ENCODE results near the gene FAM25C. TPM values are rescaled to one million over a fixed set of nuclear protein-coding genes. Genes with fewer than 3 reads are reported as not detected.
"Not testable (repeated sequence)": the region's sequence is repeated elsewhere in the genome, so short reads cannot be mapped to it uniquely, and the experiment has no call there.

Gene FAM25C
- total and polyA plus RNA-seq, 2 experiments from 2014 or later = not detected

GRCh38 chr10:47964280-47965063 lies 35.1 kb downstream of the FAM25C start:
- H2AFZ ChIP-seq; H3K36me3 ChIP-seq (replicated peaks; ENCODE audit: insufficient read depth, low read depth); H4K20me1 ChIP-seq (ENCODE audit: insufficient read depth, poor library complexity, severe bottlenecking); H3K4me2 ChIP-seq; H3K27ac ChIP-seq; H3K79me2 ChIP-seq; H3K9me2 ChIP-seq (replicated peaks; ENCODE audit: insufficient read depth); DNase-seq (ENCODE audit: low spot score); H3K4me1 ChIP-seq (ENCODE audit: insufficient read depth); H3K27me3 ChIP-seq; H3K9me3 ChIP-seq (ENCODE audit: low read depth); H3K4me3 ChIP-seq: not testable (repeated sequence)
- WGBS (ENCODE audit: low lambda C conversion rate, missing lambda C conversion rate) = 46% methylated on average over 5 of the region's 14 CpGs

DNA sequence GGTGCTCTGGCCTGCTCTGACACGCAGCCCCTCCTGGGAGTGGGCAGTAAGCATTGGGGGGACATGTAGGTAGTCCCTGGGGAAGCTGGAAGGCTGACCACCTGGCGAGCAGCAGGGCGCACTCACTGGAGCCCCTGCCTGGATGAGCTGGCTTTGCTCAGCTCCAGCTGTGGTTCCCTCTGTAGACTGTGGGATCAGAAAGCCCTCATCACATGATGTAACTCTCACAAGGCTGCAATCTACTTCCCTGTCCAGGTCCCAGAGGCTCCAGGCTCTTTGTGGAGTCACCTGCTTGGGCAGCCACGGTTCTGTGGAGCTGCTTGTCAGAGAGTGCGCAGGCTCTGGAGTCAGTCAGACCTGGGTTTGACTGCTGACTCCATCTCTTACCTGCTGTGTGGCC lies 36.8 kb downstream of the FAM25C start:
- not testable (repeated sequence) for H3K79me2 ChIP-seq; H3K36me3 ChIP-seq (replicated peaks; ENCODE audit: insufficient read depth, low read depth); DNase-seq (ENCODE audit: low spot score); H3K4me3 ChIP-seq; H4K20me1 ChIP-seq (ENCODE audit: insufficient read depth, poor library complexity, severe bottlenecking); H2AFZ ChIP-seq; H3K9me3 ChIP-seq (ENCODE audit: low read depth); H3K4me2 ChIP-seq; H3K27ac ChIP-seq; H3K27me3 ChIP-seq; H3K4me1 ChIP-seq (ENCODE audit: insufficient read depth); H3K9me2 ChIP-seq (replicated peaks; ENCODE audit: insufficient read depth)
- WGBS (ENCODE audit: low lambda C conversion rate, missing lambda C conversion rate) = no CpG with 5 or more reads among the region's 5 CpGs

DNA sequence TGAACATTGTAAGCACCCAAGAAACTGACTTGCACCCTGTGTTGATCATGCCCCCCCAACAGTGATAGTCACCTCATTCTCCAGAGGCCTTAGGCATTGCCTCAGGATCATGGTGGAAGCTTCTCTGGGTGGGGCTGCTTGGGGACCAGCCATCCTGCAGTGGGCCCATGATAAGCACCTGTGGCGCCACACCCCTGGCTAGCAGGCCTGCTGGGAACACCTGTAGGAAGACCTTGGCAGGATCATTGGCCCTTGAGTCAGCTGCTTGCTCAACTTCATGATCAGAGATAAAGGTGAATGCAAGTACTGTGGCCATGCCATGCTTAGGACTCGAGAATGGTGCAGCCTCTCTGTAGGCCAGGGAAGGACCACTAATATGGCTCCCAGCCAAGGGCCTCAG lies 38.9 kb downstream of the FAM25C start:
- H3K36me3 ChIP-seq (replicated peaks; ENCODE audit: insufficient read depth, low read depth); H3K4me1 ChIP-seq (ENCODE audit: insufficient read depth); H3K27ac ChIP-seq; H3K4me2 ChIP-seq; H3K9me2 ChIP-seq (replicated peaks; ENCODE audit: insufficient read depth); H3K79me2 ChIP-seq; H3K4me3 ChIP-seq; H4K20me1 ChIP-seq (ENCODE audit: insufficient read depth, poor library complexity, severe bottlenecking); H3K27me3 ChIP-seq; DNase-seq (ENCODE audit: low spot score); H2AFZ ChIP-seq; H3K9me3 ChIP-seq (ENCODE audit: low read depth): not testable (repeated sequence)
- WGBS (ENCODE audit: low lambda C conversion rate, missing lambda C conversion rate) = no CpG with 5 or more reads among the region's 2 CpGs

- not testable (repeated sequence) for H3K79me2 ChIP-seq; H3K36me3 ChIP-seq (replicated peaks; ENCODE audit: insufficient read depth, low read depth); H3K4me1 ChIP-seq (ENCODE audit: insufficient read depth); H2AFZ ChIP-seq; DNase-seq (ENCODE audit: low spot score); H3K27me3 ChIP-seq; H3K9me3 ChIP-seq (ENCODE audit: low read depth); H3K4me3 ChIP-seq; H3K27ac ChIP-seq; H3K4me2 ChIP-seq; H4K20me1 ChIP-seq (ENCODE audit: insufficient read depth, poor library complexity, severe bottlenecking); H3K9me2 ChIP-seq (replicated peaks; ENCODE audit: insufficient read depth)
- 90% methylated on average over 4 of the region's 5 CpGs for WGBS (ENCODE audit: low lambda C conversion rate, missing lambda C conversion rate)
These were observed 39.9 kb downstream of the FAM25C start for GRCh38 chr10:47959677-47960076.

DNA sequence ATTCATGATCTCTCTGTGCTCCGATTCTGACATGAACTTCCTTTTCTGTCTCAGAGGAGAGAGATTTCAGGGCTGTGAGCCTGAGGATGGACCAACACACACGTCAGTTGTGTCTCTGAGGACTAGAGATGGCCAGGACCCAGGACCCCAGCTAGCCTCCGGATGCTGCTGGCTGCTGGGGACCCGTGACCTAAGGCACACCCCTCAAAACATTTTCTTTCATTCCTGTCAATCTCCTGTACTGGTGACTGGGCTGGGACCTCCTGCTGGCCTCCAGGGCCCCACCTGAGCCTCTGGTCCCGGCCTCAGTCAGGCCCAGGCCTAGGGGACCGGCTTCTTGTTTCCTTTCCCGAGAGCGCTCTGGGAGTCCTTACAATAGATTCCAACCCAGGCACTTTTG lies 42.4 kb downstream of the FAM25C start:
- H2AFZ ChIP-seq, H3K27me3 ChIP-seq: not testable (repeated sequence)
- 91% methylated on average over 8 of the region's 8 CpGs for WGBS (ENCODE audit: low lambda C conversion rate, missing lambda C conversion rate)

DNA sequence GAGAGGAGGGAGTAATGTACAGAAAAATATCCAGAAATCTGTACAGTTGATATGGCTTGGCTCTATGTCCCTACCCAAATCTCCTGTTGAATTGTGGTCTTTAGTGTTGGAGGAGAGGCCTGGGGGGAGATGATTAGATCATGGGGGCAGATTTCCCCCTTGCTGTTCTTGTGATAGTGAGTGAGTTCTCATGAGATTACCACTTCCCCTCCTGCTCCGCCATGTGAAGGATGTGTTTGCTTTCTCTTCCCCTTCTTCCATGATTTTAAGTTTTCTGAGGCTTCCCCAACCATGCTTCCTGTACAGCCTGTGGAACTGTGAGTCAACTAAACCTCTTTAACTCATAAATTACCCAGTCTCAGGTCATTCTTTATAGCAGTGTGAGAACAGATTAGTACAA lies 52.2 kb downstream of the FAM25C start:
- not testable (repeated sequence) for H3K9me3 ChIP-seq (ENCODE audit: low read depth); H2AFZ ChIP-seq; H3K36me3 ChIP-seq (replicated peaks; ENCODE audit: insufficient read depth, low read depth); DNase-seq (ENCODE audit: low spot score); H3K79me2 ChIP-seq; H3K4me3 ChIP-seq; H4K20me1 ChIP-seq (ENCODE audit: insufficient read depth, poor library complexity, severe bottlenecking); H3K4me1 ChIP-seq (ENCODE audit: insufficient read depth); H3K9me2 ChIP-seq (replicated peaks; ENCODE audit: insufficient read depth); H3K27ac ChIP-seq; H3K27me3 ChIP-seq; H3K4me2 ChIP-seq
- WGBS (ENCODE audit: low lambda C conversion rate, missing lambda C conversion rate) = 96% methylated on average over 1 of the region's 1 CpG

More for the DNA sequence above, 42.4 kb downstream of the FAM25C start:
- H3K4me2 ChIP-seq; H3K4me3 ChIP-seq; H3K4me1 ChIP-seq (ENCODE audit: insufficient read depth); H4K20me1 ChIP-seq (ENCODE audit: insufficient read depth, poor library complexity, severe bottlenecking); H3K27ac ChIP-seq; H3K9me3 ChIP-seq (ENCODE audit: low read depth); DNase-seq (ENCODE audit: low spot score); H3K9me2 ChIP-seq (replicated peaks; ENCODE audit: insufficient read depth); H3K36me3 ChIP-seq (replicated peaks; ENCODE audit: insufficient read depth, low read depth); H3K79me2 ChIP-seq: not testable (repeated sequence)

Small RNA genes within 50 kb of the gene (small RNA-seq; reads per million reads assigned to genes)
- not detected for gene RNA5SP315

Other genes with a start within 250 kb of the FAM25C start
- not detected in 2 replicates for gene SYT15B, start 236.2 kb downstream of the FAM25C start, total RNA-seq
- 0.65 and 0.69 TPM in 2 replicates for gene SYT15B, start 236.2 kb downstream of the FAM25C start, polyA plus RNA-seq
- 0.12 and 0.20 TPM in 2 replicates for gene NPY4R2, start 81.1 kb downstream of the FAM25C start, total RNA-seq
- gene NPY4R2, start 81.1 kb downstream of the FAM25C start, polyA plus RNA-seq = not detected in 2 replicates